GM18498 (cell line): ENCODE results near the gene ANKRD17.
"Not testable (repeated sequence)": the region's sequence is repeated elsewhere in the genome, so short reads cannot be mapped to it uniquely, and the experiment has no call there.

ENCODE experiments used
- ATAC-seq: cut with Tn5 transposase; IDR thresholded peaks from one replicate; pipeline ENCODE4 v1.9.1; 2021; ENCODE audit warnings: mild to moderate bottlenecking, moderate library complexity; ENCODE audit not compliant: unreplicated experiment

ANKRD17 gene

GRCh38 chr4:73203976-73204375 is 54.6 kb downstream of the ANKRD17 start:
- not testable (repeated sequence) for ATAC-seq

GRCh38 chr4:73197220-73197619 is 61.4 kb downstream of the ANKRD17 start:
- no peak for ATAC-seq

- no peak for ATAC-seq
Measured at GRCh38 chr4:73194064-73194463, 64.5 kb downstream of the ANKRD17 start.

GRCh38 chr4:73193659-73194058 is 64.9 kb downstream of the ANKRD17 start:
- no peak for ATAC-seq

GRCh38 chr4:73193155-73193554 is 65.4 kb downstream of the ANKRD17 start:
- ATAC-seq: peak; percentile 87

- ATAC-seq: no peak
Measured at GRCh38 chr4:73189274-73189810, 69.3 kb downstream of the ANKRD17 start.

- no peak for ATAC-seq
Measured at GRCh38 chr4:73187325-73187724, 71.3 kb downstream of the ANKRD17 start.

- no peak for ATAC-seq
Measured at GRCh38 chr4:73185903-73186302, 72.7 kb downstream of the ANKRD17 start.

GRCh38 chr4:73181231-73181630 is 77.4 kb downstream of the ANKRD17 start:
- ATAC-seq: peak; percentile 59

GRCh38 chr4:73178389-73178788 is 80.2 kb downstream of the ANKRD17 start:
- no peak for ATAC-seq

GRCh38 chr4:73172161-73172560 is 86.4 kb downstream of the ANKRD17 start:
- no peak for ATAC-seq

GRCh38 chr4:73170518-73171198 is 87.9 kb downstream of the ANKRD17 start:
- ATAC-seq: no peak

GRCh38 chr4:73166212-73166611 is 92.4 kb downstream of the ANKRD17 start:
- ATAC-seq: no peak

- ATAC-seq: no peak
Measured at GRCh38 chr4:73161527-73162185, 96.9 kb downstream of the ANKRD17 start.

GRCh38 chr4:73156394-73156793 is 102.2 kb downstream of the ANKRD17 start:
- no peak for ATAC-seq

GRCh38 chr4:73152893-73153292 is 105.7 kb downstream of the ANKRD17 start:
- no peak for ATAC-seq

GRCh38 chr4:73142995-73143547 is 115.5 kb downstream of the ANKRD17 start:
- no peak for ATAC-seq

- ATAC-seq: no peak
Measured at GRCh38 chr4:73139991-73140390, 118.6 kb downstream of the ANKRD17 start.

GRCh38 chr4:73139245-73139644 is 119.4 kb downstream of the ANKRD17 start:
- no peak for ATAC-seq

- no peak for ATAC-seq
Measured at GRCh38 chr4:73137121-73137520, 121.5 kb downstream of the ANKRD17 start.

GRCh38 chr4:73133784-73134183 is 124.8 kb downstream of the ANKRD17 start:
- ATAC-seq: no peak

GRCh38 chr4:73131281-73131680 is 127.3 kb downstream of the ANKRD17 start:
- ATAC-seq: no peak
